AG09309 (cell line): ENCODE results near the gene SMIM38.

Source experiments
- DNase-seq: peaks from one replicate; pipeline ENCODE4 v3.0.0-alpha.2; 2010; ENCODE audit warnings: low read depth
- H3K4me3 ChIP-seq: 2 replicates; pipeline ENCODE4 v1.5.1; 2011; ENCODE audit warnings: mild to moderate bottlenecking, low read depth, low read length, moderate library complexity; ENCODE audit not compliant: control insufficient read depth
- TF ChIP-seq, protein P1 (sequence below): IDR thresholded peaks from 2 replicates; pipeline ENCODE4 v1.5.1; 2011; ENCODE audit warnings: mild to moderate bottlenecking, low read depth, low read length, inconsistent platforms; ENCODE audit not compliant: insufficient read depth, control insufficient read depth; ENCODE audit errors: missing control alignments

Gene SMIM38

DNA sequence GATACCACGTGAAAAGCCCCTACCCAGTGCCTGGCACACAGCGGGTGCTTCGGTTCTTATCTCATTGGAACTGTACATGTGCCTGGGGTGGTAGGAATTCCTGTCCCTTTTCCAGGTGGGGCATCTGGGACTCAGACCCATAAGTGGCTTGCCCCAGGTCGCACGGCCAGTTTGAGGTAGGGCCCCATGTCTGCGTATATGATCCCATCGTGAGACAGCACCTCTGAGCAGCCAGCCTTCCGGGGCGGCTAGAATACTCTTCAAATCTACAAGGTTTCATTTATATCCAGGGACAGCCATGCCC, 33.5 kb upstream of the SMIM38 start:
- DNase-seq, result no peak
- TF ChIP-seq, protein P1, sequence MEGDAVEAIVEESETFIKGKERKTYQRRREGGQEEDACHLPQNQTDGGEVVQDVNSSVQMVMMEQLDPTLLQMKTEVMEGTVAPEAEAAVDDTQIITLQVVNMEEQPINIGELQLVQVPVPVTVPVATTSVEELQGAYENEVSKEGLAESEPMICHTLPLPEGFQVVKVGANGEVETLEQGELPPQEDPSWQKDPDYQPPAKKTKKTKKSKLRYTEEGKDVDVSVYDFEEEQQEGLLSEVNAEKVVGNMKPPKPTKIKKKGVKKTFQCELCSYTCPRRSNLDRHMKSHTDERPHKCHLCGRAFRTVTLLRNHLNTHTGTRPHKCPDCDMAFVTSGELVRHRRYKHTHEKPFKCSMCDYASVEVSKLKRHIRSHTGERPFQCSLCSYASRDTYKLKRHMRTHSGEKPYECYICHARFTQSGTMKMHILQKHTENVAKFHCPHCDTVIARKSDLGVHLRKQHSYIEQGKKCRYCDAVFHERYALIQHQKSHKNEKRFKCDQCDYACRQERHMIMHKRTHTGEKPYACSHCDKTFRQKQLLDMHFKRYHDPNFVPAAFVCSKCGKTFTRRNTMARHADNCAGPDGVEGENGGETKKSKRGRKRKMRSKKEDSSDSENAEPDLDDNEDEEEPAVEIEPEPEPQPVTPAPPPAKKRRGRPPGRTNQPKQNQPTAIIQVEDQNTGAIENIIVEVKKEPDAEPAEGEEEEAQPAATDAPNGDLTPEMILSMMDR, result no peak
- no peak overlapping the region for H3K4me3 ChIP-seq

GRCh38 chr11:69122630-69123431, 32.9 kb upstream of the SMIM38 start:
- TF ChIP-seq, protein P1, result no peak
- H3K4me3 ChIP-seq, result no peak overlapping the region
- no peak for DNase-seq

DNA sequence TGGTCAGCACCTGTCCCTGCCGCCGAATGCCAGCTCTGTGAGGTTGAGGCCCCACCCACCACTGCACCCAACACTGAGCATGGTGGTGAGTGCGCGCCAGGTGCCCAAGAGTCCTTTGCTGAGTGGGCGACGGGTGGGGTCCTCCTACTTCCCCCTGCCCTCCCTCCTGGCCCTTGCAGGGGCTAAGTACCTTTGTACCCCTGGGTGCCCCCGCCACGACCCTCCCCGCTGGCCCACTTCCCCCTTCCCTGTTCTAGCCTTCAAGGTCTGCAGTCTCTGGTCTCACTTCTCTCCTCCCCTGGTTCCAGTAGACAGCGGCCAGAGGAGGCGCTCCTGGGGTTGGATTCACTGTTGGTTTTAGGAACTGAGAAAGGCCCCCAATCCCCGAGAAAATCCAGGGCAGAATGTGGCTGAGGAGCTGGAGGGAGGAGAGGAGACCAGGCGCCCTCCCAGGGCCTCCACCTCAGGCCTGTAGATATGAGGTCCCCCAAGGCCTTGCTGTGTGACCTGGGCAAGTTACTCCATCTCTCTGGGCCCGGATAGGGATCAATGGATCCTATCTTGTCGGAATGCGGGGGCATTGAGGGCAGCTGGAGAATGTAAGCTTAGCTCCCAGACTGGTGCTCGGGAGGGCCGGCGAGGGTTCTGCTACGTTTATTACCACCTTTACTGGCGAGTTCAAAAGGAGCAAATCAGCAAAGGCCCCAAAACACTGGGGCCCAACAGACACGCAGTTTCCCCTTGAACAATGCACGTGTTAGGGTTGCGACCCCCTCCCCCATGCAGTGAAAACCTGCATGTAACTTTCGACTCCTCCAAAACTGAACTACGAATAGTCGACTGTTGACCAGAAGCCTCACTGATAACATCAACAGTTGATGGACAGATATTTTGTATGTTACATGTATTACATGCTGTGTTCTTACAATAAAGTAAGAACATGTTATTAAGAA, 31.9 kb upstream of the SMIM38 start:
- TF ChIP-seq, protein P1, result no peak
- DNase-seq, result no peak
- no peak overlapping the region for H3K4me3 ChIP-seq

DNA sequence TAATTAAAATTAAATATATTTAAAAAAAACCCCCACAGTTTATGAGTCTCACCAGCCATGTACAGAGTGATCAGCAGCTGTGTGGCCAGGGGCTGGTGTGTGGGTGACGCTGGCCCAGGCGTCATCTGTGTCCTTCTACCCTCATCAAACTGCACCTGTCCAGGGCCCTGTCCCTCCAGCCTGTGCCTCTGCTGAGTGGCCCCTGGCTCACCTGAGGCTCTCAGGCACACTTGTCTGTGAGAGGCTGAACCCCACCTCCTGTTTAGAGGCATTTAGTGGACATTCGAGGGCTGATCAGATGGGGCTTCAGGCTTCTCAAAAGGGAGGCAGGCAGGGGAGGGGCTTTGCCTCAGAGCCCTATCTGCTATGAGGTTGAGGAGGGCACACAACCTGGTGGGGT, 29.9 kb upstream of the SMIM38 start:
- TF ChIP-seq, protein P1, result no peak
- no peak overlapping the region for H3K4me3 ChIP-seq
- DNase-seq, result no peak

DNA sequence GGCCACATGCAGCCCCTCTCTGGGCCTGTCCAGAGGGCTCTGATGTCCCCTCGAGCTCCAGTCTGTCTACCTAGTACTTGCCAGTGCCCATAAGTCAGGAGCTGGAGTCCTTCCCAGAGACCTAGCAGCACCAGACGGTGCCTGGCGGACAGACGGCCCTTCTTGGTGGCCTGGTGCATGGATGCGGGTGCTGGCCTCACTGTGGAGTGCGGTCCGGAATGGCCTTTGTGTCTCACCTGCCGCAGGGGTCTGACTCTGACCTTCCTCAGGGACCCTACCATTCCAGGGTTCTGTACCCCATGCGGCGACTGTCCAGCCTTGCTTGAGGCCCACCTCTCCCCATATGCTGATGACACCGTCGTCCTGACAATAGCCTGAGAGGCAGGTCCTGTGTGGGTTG, 29.4 kb upstream of the SMIM38 start:
- no peak for DNase-seq
- H3K4me3 ChIP-seq, result no peak overlapping the region
- TF ChIP-seq, protein P1, result no peak

DNA sequence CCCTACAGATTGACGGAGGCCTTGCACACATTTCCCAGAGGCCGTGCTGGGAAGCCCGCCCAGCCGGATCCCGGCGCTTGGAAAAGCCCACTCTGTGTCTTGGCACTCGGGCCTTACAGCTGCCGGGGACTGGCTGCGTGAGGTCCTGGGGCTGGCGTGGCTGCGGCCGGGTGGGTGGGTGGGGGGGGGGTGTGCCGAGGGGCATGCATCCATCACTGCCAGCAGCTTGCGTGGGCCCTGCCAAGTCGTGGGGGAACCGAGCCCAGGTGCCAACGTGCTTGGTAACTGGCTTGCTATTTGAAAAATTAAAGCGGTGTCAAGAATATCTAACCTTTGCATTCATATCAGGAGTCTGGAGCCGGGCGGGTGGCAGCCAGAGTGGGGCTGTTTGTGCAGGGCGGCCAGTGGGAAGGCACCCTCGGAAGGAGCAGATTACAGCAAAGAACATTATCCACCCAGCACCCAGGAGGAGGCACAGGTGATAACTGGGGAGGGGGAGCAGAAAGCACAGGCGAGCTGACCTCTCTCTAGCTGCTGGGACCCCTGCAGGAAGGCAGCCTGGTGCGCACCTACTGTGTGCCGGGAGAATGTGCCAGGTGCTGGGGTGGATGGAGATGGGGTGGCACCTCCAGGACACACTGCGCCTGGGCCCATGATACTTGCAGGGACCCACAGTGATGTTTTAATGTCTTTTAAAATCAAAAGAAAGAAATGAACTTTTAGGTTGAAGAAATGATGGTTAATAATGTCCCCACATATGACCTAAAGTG, 28.5 kb upstream of the SMIM38 start:
- H3K4me3 ChIP-seq, result no peak overlapping the region
- DNase-seq, result no peak
- TF ChIP-seq, protein P1, result no peak
